Measurements from ENCODE around the gene KISS1. TPM values are rescaled to one million over a fixed set of nuclear protein-coding genes. Genes with fewer than 3 reads are reported as not detected.

KISS1 gene
- total RNA-seq, 1 experiment from 2014 or later: 1.3 TPM

- Histone ChIP-seq H2AFZ (ENCODE audit: low read depth, low read length, poor library complexity, severe bottlenecking) (no peak overlapping the region), H3K4me3 (replicated peaks in 1 of 2; ENCODE audit: low read depth in 1 of 2, low read length in 2 of 2) (peak overlapping the region; percentile 44 to 71), H4K20me1 (ENCODE audit: insufficient read depth) (no peaks in the 10 kb centered on the region), H3K9me3 (ENCODE audit: control insufficient read depth in 1 of 2, insufficient read depth in 1 of 2, low read depth in 1 of 2, low read length in 2 of 2) (no peaks in the 10 kb centered on the region), H3K4me2 (ENCODE audit: low read length) (peak overlapping the region; percentile 97), H3K36me3 (ENCODE audit: control insufficient read depth in 1 of 2, insufficient read depth in 2 of 2, low read length in 2 of 2) (no peaks in the 10 kb centered on the region), H3K79me2 (ENCODE audit: insufficient read depth, low read length) (no peaks in the 10 kb centered on the region), H3K9me2 (ENCODE audit: insufficient read depth) (no peaks in the 10 kb centered on the region), H3K27ac (ENCODE audit: low read depth, low read length) (peak overlapping the region; percentile 57; the same call in 1 of the 2 replicates), H3K9ac (ENCODE audit: low read length) (peak overlapping the region; percentile 72), H3K27me3 (ENCODE audit: insufficient read depth, low read length) (no peaks in the 10 kb centered on the region), H3K4me1 (ENCODE audit: control insufficient read depth in 1 of 2, insufficient read depth in 2 of 2, low read length in 2 of 2) (peaks cover 8 to 27% of the 10 kb centered on the region in 2 experiments)
- intact Hi-C loops (cut with micrococcal nuclease): no loop called here
- no TSS peak for BruUV-seq (replicated peaks)
- TF ChIP-seq SIN3A (IDR thresholded peaks at IDR 0.05; ENCODE audit: low read depth) (no peak), SP1 (IDR thresholded peaks at IDR 0.05; ENCODE audit: low read depth) (no peak), CEBPB (IDR thresholded peaks at IDR 0.05; ENCODE audit: low read depth) (no peak), ZFX (IDR thresholded peaks at IDR 0.05) (no peak), ATF3 (IDR thresholded peaks at IDR 0.05) (no peak)
- DNase-seq (ENCODE audit: low read depth, low spot score) (no peak), ATAC-seq (peak; percentile 39)
- RAD21 ChIA-PET (ENCODE audit: low non-redundant PET in 1 of 2, low total read pairs in 2 of 2, uncharacterized antibody in 2 of 2, unreplicated experiment in 2 of 2): no interaction called here
- CTCF ChIA-PET: interaction anchor here (0.8 to 4.3 kb wide), 6 partner anchors 10 to 246 kb away, joined by 3 to 18 read pairs (median 5); no protein-coding TSS in a partner anchor
- POLR2A ChIA-PET: no interaction called here
Measured at GRCh38 chr1:204152310-204153044, 43.8 kb downstream of the KISS1 start.

- intact Hi-C loops (cut with micrococcal nuclease): no loop called here
- peak within 1 kb of the TSS; percentile 97 for H3K4me2 ChIP-seq (ENCODE audit: low read length)
- DNase-seq (ENCODE audit: low read depth, low spot score): no peak
Measured at GRCh38 chr1:204151552-204152309, 44.6 kb downstream of the KISS1 start, which contains the start of gene ETNK2. ETNK2 (minus strand) TSS chr1:204152044; CDS start chr1:204151852, 192 bp downstream.

More at GRCh38 chr1:204151552-204152309, 44.6 kb downstream of the KISS1 start, which contains the start of gene ETNK2:
- Histone ChIP-seq H3K79me2 (ENCODE audit: insufficient read depth, low read length) (no peaks in the 10 kb centered on the region), H3K36me3 (ENCODE audit: control insufficient read depth in 1 of 2, insufficient read depth in 2 of 2, low read length in 2 of 2) (no peaks in the 10 kb centered on the region), H3K9me2 (ENCODE audit: insufficient read depth) (no peaks in the 10 kb centered on the region), H2AFZ (ENCODE audit: low read depth, low read length, poor library complexity, severe bottlenecking) (peak within 1 kb of the TSS; percentile 45), H3K4me1 (ENCODE audit: control insufficient read depth in 1 of 2, insufficient read depth in 2 of 2, low read length in 2 of 2) (peaks cover 8 to 27% of the 10 kb centered on the region in 2 experiments), H4K20me1 (ENCODE audit: insufficient read depth) (no peaks in the 10 kb centered on the region), H3K27me3 (ENCODE audit: insufficient read depth, low read length) (no peaks in the 10 kb centered on the region), H3K9ac (ENCODE audit: low read length) (peak within 1 kb of the TSS; percentile 72), H3K9me3 (ENCODE audit: control insufficient read depth in 1 of 2, insufficient read depth in 1 of 2, low read depth in 1 of 2, low read length in 2 of 2) (no peaks in the 10 kb centered on the region), H3K27ac (ENCODE audit: low read depth, low read length) (peak within 1 kb of the TSS; percentile 57; the same call in 1 of the 2 replicates), H3K4me3 (replicated peaks in 1 of 2; ENCODE audit: low read depth in 1 of 2, low read length in 2 of 2) (peak within 1 kb of the TSS; percentile 51 to 71)
- peak; percentile 85 for ATAC-seq
- CTCF ChIA-PET: interaction anchor here (0.8 to 4.3 kb wide), 6 partner anchors 11 to 247 kb away, joined by 3 to 18 read pairs (median 5); no protein-coding TSS in a partner anchor
- RAD21 ChIA-PET (ENCODE audit: low non-redundant PET in 1 of 2, low total read pairs in 2 of 2, uncharacterized antibody in 2 of 2, unreplicated experiment in 2 of 2): no interaction called here
- no TSS peak for BruUV-seq (replicated peaks)
- POLR2A ChIA-PET: no interaction called here
- TF ChIP-seq SP1 (IDR thresholded peaks at IDR 0.05; ENCODE audit: low read depth) (no peak), FOSL1 (IDR thresholded peaks at IDR 0.05; ENCODE audit: low read depth) (no peak), ELF1 (IDR thresholded peaks at IDR 0.05; ENCODE audit: borderline replicate concordance, low read depth) (no peak), ZFX (IDR thresholded peaks at IDR 0.05) (0 out of 2 replicates have a peak, but pooled peaks have one; percentile 28), MAX (IDR thresholded peaks at IDR 0.05) (no peak), SRF (IDR thresholded peaks at IDR 0.05; ENCODE audit: low read depth) (no peak), CBX3 (IDR thresholded peaks at IDR 0.05; ENCODE audit: low read depth) (no peak), EZH2phosphoT487 (IDR thresholded peaks at IDR 0.05; ENCODE audit: borderline replicate concordance) (no peak), TCF7L2 (IDR thresholded peaks at IDR 0.05; ENCODE audit: borderline replicate concordance, extremely low read depth, insufficient read depth, insufficient read length) (no peak), POLR2AphosphoS5 (IDR thresholded peaks at IDR 0.05; ENCODE audit: low read depth, low read length) (peak; percentile 71)
